ENCODE measurements around the gene NOTCH3. TPM values are rescaled to one million over a fixed set of nuclear protein-coding genes. Genes with fewer than 3 reads are reported as not detected.
A peak's percentile ranks its signal among the peaks of the same experiment; 100 is the strongest.

Gene NOTCH3
- total RNA-seq, 1 experiment from 2014 or later: 39.4 TPM

DNA sequence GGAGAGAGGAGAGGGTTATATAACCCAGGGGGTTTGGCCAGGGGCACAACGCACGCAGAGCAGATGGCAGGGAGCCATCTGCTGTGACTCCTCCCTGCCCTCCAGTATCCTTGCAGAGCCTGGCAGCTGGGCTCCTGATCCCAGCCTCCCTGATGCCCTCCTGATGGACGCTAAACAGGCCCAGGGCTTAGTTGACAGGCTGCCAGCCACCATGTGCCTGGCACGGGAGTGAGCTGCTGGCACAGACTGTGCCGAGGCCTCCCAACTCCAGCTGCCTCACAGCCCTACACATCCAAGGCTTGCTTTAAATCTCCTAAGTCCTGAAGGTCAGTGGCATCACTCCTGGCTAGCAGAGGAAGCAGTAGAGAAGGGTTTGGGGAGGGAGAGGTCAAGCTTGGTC is 76.9 kb downstream of the NOTCH3 start (continued):
- TF ChIP-seq, protein P1, sequence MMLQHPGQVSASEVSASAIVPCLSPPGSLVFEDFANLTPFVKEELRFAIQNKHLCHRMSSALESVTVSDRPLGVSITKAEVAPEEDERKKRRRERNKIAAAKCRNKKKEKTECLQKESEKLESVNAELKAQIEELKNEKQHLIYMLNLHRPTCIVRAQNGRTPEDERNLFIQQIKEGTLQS (IDR thresholded peaks at IDR 0.05): no peak
- TF ChIP-seq, protein P2, sequence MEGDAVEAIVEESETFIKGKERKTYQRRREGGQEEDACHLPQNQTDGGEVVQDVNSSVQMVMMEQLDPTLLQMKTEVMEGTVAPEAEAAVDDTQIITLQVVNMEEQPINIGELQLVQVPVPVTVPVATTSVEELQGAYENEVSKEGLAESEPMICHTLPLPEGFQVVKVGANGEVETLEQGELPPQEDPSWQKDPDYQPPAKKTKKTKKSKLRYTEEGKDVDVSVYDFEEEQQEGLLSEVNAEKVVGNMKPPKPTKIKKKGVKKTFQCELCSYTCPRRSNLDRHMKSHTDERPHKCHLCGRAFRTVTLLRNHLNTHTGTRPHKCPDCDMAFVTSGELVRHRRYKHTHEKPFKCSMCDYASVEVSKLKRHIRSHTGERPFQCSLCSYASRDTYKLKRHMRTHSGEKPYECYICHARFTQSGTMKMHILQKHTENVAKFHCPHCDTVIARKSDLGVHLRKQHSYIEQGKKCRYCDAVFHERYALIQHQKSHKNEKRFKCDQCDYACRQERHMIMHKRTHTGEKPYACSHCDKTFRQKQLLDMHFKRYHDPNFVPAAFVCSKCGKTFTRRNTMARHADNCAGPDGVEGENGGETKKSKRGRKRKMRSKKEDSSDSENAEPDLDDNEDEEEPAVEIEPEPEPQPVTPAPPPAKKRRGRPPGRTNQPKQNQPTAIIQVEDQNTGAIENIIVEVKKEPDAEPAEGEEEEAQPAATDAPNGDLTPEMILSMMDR (IDR thresholded peaks at IDR 0.05 in 2 of 3, conservative IDR thresholded peaks at IDR 0.05 in 1 of 3; ENCODE audit: borderline replicate concordance in 1 of 3, insufficient read depth in 1 of 3, low read depth in 2 of 3, low read length in 2 of 3): no peak
- TF ChIP-seq YY1 (IDR thresholded peaks at IDR 0.05; ENCODE audit: extremely low read depth, insufficient replicate concordance, low read depth, low read length) (no peak), SP1 (IDR thresholded peaks at IDR 0.05; ENCODE audit: low read depth) (no peak)

- Histone ChIP-seq H3K27ac (ENCODE audit: low read depth, low read length) (no peak overlapping the region), H3K4me3 (replicated peaks in 1 of 2; ENCODE audit: low read depth in 1 of 2, low read length in 2 of 2) (no peak overlapping the region), H3K4me2 (ENCODE audit: low read length) (0 out of 2 replicates have a peak overlapping the region, but pooled peaks have one; percentile 97)
These were observed 77.5 kb downstream of the NOTCH3 start for GRCh38 chr19:15123031-15123890.

More at GRCh38 chr19:15123031-15123890, 77.5 kb downstream of the NOTCH3 start:
- ChIA-PET POLR2A (no interaction called here), CTCF (no interaction called here), RAD21 (ENCODE audit: low non-redundant PET in 1 of 2, low total read pairs in 2 of 2, uncharacterized antibody in 2 of 2, unreplicated experiment in 2 of 2) (no interaction called here)
- H3K27me3 ChIP-seq (ENCODE audit: insufficient read depth, low read length): no peaks in the 10 kb centered on the region
- DNase-seq (ENCODE audit: low read depth, low spot score) (no peak), ATAC-seq (no peak)
- peaks cover 3 to 6% of the 10 kb centered on the region in 2 experiments; a peak in 1 of 4 replicates for H3K9me3 ChIP-seq (ENCODE audit: control insufficient read depth in 1 of 2, insufficient read depth in 1 of 2, low read depth in 1 of 2, low read length in 2 of 2)
- no peaks in the 10 kb centered on the region for H4K20me1 ChIP-seq (ENCODE audit: insufficient read depth)
- H3K4me1 ChIP-seq (ENCODE audit: control insufficient read depth in 1 of 2, insufficient read depth in 2 of 2, low read length in 2 of 2): peaks cover 7 to 21% of the 10 kb centered on the region in 2 experiments; a peak in 2 of 4 replicates
- peaks cover 23 to 25% of the 10 kb centered on the region in 2 experiments for H3K36me3 ChIP-seq (ENCODE audit: control insufficient read depth in 1 of 2, insufficient read depth in 2 of 2, low read length in 2 of 2)
- H3K79me2 ChIP-seq (ENCODE audit: insufficient read depth, low read length): peaks cover 30% of the 10 kb centered on the region
- H3K9me2 ChIP-seq (ENCODE audit: insufficient read depth): no peaks in the 10 kb centered on the region
- no peak overlapping the region for H3K9ac ChIP-seq (ENCODE audit: low read length)
- intact Hi-C loops (cut with micrococcal nuclease): no loop called here
- no peak for TF ChIP-seq CEBPB (IDR thresholded peaks at IDR 0.05; ENCODE audit: low read depth)
- BruUV-seq (replicated peaks): no TSS peak
- no peak overlapping the region for H2AFZ ChIP-seq (ENCODE audit: low read depth, low read length, poor library complexity, severe bottlenecking)
